Caco-2 (cell line): Measurements from ENCODE around the gene ZCCHC9. TPM values are rescaled to one million over a fixed set of nuclear protein-coding genes. Genes with fewer than 3 reads are reported as not detected.

Source experiments
- BruUV-seq: library from RNA; stranded (reverse); fragments of 400-500 nt; replicated peaks from 2 replicates; lab custom pipeline; 2021; lab: Mats Ljungman, UMichigan
- CTCF ChIA-PET: fragments of 300-600 bp; sonication (Branson Sonifier 250); formaldehyde crosslinking; loops from one replicate; lab custom pipeline; 2022; ENCODE audit warnings: antibody characterized with exemption; lab: Charles Lee
- POLR2A ChIA-PET: fragments of 300-600 bp; sonication (Branson Sonifier 250); formaldehyde crosslinking; loops from one replicate; lab custom pipeline; 2022; ENCODE audit warnings: antibody characterized with exemption; lab: Charles Lee
- DNase-seq, 2 experiments: peaks; one replicate each; pipeline versions ENCODE4 v3.0.0 to v3.0.0-alpha.2; 2020 to 2022
- H3K27me3 ChIP-seq: replicated peaks from 2 replicates; pipeline ENCODE4 v1.6.0; 2011; ENCODE audit warnings: low read length; ENCODE audit not compliant: control insufficient read depth, insufficient read depth
- H3K36me3 ChIP-seq: 2 replicates; pipeline ENCODE4 v1.5.1; 2011; ENCODE audit warnings: low read length; ENCODE audit not compliant: control insufficient read depth, insufficient read depth
- H3K4me1 ChIP-seq: fragments of 250-450 bp; sonication (Bioruptor Pico); 2 replicates; pipeline ENCODE4 v1.5.1; 2020; ENCODE audit warnings: mild to moderate bottlenecking
- H3K4me3 ChIP-seq: 2 replicates; pipeline ENCODE4 v1.5.1; 2011; ENCODE audit warnings: low read depth, mild to moderate bottlenecking, control low read depth, low read length
- H3K9me3 ChIP-seq: fragments of 250-450 bp; sonication (Bioruptor Pico); 2 replicates; pipeline ENCODE4 v1.5.1; 2020; ENCODE audit warnings: mild to moderate bottlenecking, moderate library complexity
- H3K27ac Mint-ChIP-seq: one replicate; pipeline ENCODE4 v1.8.0; 2022; ENCODE audit warnings: mixed read lengths; ENCODE audit not compliant: unreplicated experiment
- H3K27me3 Mint-ChIP-seq: one replicate; pipeline ENCODE4 v1.8.0; 2022; ENCODE audit warnings: mixed read lengths; ENCODE audit not compliant: insufficient read depth, unreplicated experiment
- H3K36me3 Mint-ChIP-seq: one replicate; pipeline ENCODE4 v1.8.0; 2022; ENCODE audit warnings: mild to moderate bottlenecking, mixed read lengths; ENCODE audit not compliant: insufficient read depth, unreplicated experiment
- H3K4me1 Mint-ChIP-seq: one replicate; pipeline ENCODE4 v1.8.0; 2022; ENCODE audit warnings: low read depth, mixed read lengths; ENCODE audit not compliant: unreplicated experiment
- H3K4me3 Mint-ChIP-seq: one replicate; pipeline ENCODE4 v1.8.0; 2022; ENCODE audit warnings: mild to moderate bottlenecking, moderate library complexity, mixed read lengths; ENCODE audit not compliant: unreplicated experiment
- H3K9me3 Mint-ChIP-seq: one replicate; pipeline ENCODE4 v1.8.0; 2022; ENCODE audit warnings: mixed read lengths; ENCODE audit not compliant: unreplicated experiment
- CTCF ChIP-seq, 2 experiments: fragments of 200-600 bp in 1 of 2; IDR thresholded peaks; 1 replicate in 1 of 2; 2 replicates in 1 of 2; pipeline versions ENCODE4 v1.5.1 to v1.8.0; 2011 to 2022; ENCODE audit warnings: antibody characterized with exemption in 1 of 2, control low read depth in 1 of 2, inconsistent platforms in 1 of 2, low read depth in 1 of 2, low read length in 1 of 2, mild to moderate bottlenecking in 1 of 2, moderate library complexity in 1 of 2; ENCODE audit not compliant: insufficient read depth in 1 of 2, severe bottlenecking in 1 of 2, unreplicated experiment in 1 of 2
- intact Hi-C: fragments of 100-400 bp; cut with micrococcal nuclease; formaldehyde crosslinking; loops from one replicate; pipeline ENCODE4 v1.10.0; 2022; ENCODE audit not compliant: unreplicated experiment
- total RNA-seq: library from RNA; stranded (reverse); gene quantifications from 2 replicates; pipeline ENCODE4 v1.2.3, GENCODE V29; 2022

ZCCHC9 gene
- total RNA-seq, 1 experiment from 2014 or later, result 82.2 TPM

DNA sequence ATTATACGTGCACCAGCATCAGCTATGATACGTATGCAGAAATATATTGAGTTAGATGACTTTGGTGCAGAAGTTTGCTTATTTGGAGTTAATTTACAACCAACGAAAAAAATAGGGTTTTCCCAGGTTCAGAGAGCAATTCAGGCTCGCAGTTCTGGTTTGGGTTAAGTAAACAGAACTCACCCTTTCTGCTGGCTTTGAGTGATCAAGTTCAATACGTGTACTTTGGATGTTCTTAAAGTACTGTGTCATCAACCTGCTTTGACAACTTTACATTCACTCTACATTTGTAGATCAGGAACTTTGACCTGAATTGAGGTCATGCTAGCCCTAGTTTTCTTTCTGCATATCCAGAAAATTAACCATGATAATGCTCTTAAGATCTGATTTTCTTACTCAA is 51.8 kb downstream of the ZCCHC9 start:
- H3K27ac Mint-ChIP-seq, result no peak overlapping the region
- BruUV-seq, result no TSS peak

DNA sequence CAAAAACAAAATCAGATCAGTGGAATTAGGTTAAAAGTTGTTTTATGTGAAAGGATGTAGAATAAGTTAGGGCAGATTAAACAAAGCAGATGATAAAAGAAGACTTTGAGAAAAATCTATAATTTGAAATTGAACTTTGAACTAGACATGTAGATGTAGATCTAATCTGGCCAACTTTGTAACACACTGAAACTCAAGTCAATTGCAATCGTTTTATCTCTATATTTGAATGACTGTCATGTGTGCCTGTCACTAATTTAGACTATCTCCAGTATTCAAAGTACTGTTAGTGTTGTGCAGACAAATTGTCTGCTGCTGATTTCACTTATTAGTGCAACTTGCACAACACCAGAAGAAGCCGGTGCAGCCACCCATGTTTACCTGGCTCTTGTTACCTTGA is 52.7 kb downstream of the ZCCHC9 start:
- Mint-ChIP-seq H3K27ac (no peak overlapping the region), H3K36me3 (no peaks in the 10 kb centered on the region), H3K27me3 (no peaks in the 10 kb centered on the region), H3K4me3 (no peak overlapping the region), H3K4me1 (peaks cover 14% of the 10 kb centered on the region), H3K9me3 (no peaks in the 10 kb centered on the region)
- no peak for DNase-seq
- Histone ChIP-seq H3K36me3 (no peaks in the 10 kb centered on the region; the same call in 1 of the 2 replicates), H3K4me1 (peaks cover 34% of the 10 kb centered on the region), H3K27me3 (no peaks in the 10 kb centered on the region), H3K9me3 (0 out of 2 replicates have a peak, but pooled peaks cover 3% of the 10 kb centered on the region), H3K4me3 (no peak overlapping the region)
- intact Hi-C loops, result no loop called here
- no TSS peak for BruUV-seq
- no peak for TF ChIP-seq CTCF (IDR thresholded peaks at IDR 0.05; ENCODE audit: insufficient read depth in 1 of 2, low read depth in 1 of 2, low read length in 1 of 2, severe bottlenecking in 1 of 2, unreplicated experiment in 1 of 2)
- CTCF ChIA-PET, result no interaction called here
- POLR2A ChIA-PET, result no interaction called here

More for the DNA sequence above, 51.8 kb downstream of the ZCCHC9 start:
- Histone ChIP-seq H3K9me3 (0 out of 2 replicates have a peak, but pooled peaks cover 3% of the 10 kb centered on the region), H3K4me1 (peaks cover 34% of the 10 kb centered on the region), H3K27me3 (no peaks in the 10 kb centered on the region), H3K4me3 (no peak overlapping the region), H3K36me3 (no peaks in the 10 kb centered on the region; the same call in 1 of the 2 replicates)
- ChIA-PET POLR2A (no interaction called here), CTCF (no interaction called here)
- Mint-ChIP-seq H3K27me3 (no peaks in the 10 kb centered on the region), H3K4me3 (no peak overlapping the region), H3K4me1 (peaks cover 15% of the 10 kb centered on the region), H3K9me3 (no peaks in the 10 kb centered on the region), H3K36me3 (no peaks in the 10 kb centered on the region)
- intact Hi-C loops, result loop anchor here (1.0 kb wide), 1 partner anchor 18 kb away; no protein-coding TSS in a partner anchor
- DNase-seq, result peak in 1 of 2 experiments; percentile 24
- no peak for TF ChIP-seq CTCF (IDR thresholded peaks at IDR 0.05; ENCODE audit: insufficient read depth in 1 of 2, low read depth in 1 of 2, low read length in 1 of 2, severe bottlenecking in 1 of 2, unreplicated experiment in 1 of 2)

GRCh38 chr5:81355291-81356251 is 54.2 kb downstream of the ZCCHC9 start:
- intact Hi-C loops, result no loop called here
- Histone ChIP-seq H3K9me3 (0 out of 2 replicates have a peak, but pooled peaks cover 3% of the 10 kb centered on the region), H3K27me3 (no peaks in the 10 kb centered on the region), H3K36me3 (peaks cover 2% of the 10 kb centered on the region; the same call in 1 of the 2 replicates), H3K4me1 (peaks cover 38% of the 10 kb centered on the region), H3K4me3 (no peak overlapping the region)
- ChIA-PET CTCF (no interaction called here), POLR2A (no interaction called here)
- Mint-ChIP-seq H3K27me3 (no peaks in the 10 kb centered on the region), H3K27ac (no peak overlapping the region), H3K9me3 (no peaks in the 10 kb centered on the region), H3K4me3 (no peak overlapping the region), H3K36me3 (no peaks in the 10 kb centered on the region), H3K4me1 (peaks cover 10% of the 10 kb centered on the region)
- no peak for TF ChIP-seq CTCF (IDR thresholded peaks at IDR 0.05; ENCODE audit: insufficient read depth in 1 of 2, low read depth in 1 of 2, low read length in 1 of 2, severe bottlenecking in 1 of 2, unreplicated experiment in 1 of 2)
- no TSS peak for BruUV-seq
- DNase-seq, result no peak
